Measurements from ENCODE around the gene SCUBE2.

Gene SCUBE2

DNA sequence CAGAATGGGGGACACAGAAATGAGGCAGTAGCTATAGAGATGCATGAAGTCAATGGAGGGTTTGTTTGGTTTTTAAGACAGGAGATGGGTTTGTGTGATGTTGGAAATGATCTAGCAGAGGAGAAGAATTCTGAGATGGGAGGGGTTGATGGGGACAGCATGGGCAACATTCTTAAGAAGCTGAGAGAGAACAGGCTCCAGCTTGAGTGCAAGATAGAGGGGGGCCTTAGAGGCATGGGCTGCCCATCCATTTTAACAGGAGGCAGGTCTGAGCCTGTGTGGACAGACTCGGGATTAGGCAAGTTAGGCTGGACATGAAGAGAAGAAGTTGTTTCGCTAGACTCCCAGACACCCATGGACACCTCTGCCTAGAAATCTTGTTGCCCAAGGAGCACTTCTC, 49.7 kb downstream of the SCUBE2 start:
- FAIRE-seq = no peak
- TF ChIP-seq, protein P1, sequence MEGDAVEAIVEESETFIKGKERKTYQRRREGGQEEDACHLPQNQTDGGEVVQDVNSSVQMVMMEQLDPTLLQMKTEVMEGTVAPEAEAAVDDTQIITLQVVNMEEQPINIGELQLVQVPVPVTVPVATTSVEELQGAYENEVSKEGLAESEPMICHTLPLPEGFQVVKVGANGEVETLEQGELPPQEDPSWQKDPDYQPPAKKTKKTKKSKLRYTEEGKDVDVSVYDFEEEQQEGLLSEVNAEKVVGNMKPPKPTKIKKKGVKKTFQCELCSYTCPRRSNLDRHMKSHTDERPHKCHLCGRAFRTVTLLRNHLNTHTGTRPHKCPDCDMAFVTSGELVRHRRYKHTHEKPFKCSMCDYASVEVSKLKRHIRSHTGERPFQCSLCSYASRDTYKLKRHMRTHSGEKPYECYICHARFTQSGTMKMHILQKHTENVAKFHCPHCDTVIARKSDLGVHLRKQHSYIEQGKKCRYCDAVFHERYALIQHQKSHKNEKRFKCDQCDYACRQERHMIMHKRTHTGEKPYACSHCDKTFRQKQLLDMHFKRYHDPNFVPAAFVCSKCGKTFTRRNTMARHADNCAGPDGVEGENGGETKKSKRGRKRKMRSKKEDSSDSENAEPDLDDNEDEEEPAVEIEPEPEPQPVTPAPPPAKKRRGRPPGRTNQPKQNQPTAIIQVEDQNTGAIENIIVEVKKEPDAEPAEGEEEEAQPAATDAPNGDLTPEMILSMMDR (IDR thresholded peaks at IDR 0.05; ENCODE audit: insufficient read depth, missing control alignments) = no peak
- DNase-seq (ENCODE audit: insufficient read length, low spot score) = no peak

DNA sequence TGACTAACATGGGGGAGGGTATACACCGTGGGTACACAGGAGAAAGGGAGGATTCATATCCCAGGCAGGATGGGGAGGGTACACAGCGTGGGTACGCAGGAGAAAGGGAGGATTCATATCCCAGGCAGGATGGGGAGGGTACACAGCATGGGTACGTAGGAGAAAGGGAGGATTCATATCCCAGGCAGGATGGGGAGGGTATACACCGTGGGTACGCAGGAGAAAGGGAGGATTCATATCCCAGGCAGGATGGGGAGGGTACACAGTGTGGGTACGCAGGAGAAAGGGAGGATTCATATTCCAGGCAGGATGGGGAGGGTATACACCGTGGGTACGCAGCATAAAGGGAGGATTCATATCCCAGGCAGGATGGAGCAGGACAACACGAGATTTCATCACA, 51.0 kb downstream of the SCUBE2 start:
- DNase-seq (ENCODE audit: insufficient read length, low spot score) (no peak), FAIRE-seq (no peak)
- TF ChIP-seq, protein P1 (IDR thresholded peaks at IDR 0.05; ENCODE audit: insufficient read depth, missing control alignments) = no peak

DNA sequence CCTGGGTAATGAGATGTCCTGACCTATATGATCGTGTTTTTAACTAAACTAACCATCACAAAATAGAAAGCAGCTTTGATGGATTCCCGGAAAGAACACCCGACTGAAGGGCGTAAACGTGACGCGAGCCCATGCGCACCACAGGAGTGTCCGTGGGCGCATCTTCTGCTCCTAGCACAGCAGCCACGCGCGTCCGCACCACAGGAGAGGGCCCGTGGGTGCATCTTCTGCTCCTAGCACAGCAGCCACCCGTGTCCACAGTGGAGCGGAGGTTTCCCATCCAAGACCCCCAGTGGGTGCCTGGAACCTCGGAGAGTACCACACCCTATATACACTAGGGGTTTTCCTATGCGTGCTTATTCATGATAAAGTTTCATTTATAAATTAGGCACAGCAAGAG, 51.5 kb downstream of the SCUBE2 start:
- FAIRE-seq = no peak
- DNase-seq (ENCODE audit: insufficient read length, low spot score) = no peak
- TF ChIP-seq, protein P1 (IDR thresholded peaks at IDR 0.05; ENCODE audit: insufficient read depth, missing control alignments) = no peak

DNA sequence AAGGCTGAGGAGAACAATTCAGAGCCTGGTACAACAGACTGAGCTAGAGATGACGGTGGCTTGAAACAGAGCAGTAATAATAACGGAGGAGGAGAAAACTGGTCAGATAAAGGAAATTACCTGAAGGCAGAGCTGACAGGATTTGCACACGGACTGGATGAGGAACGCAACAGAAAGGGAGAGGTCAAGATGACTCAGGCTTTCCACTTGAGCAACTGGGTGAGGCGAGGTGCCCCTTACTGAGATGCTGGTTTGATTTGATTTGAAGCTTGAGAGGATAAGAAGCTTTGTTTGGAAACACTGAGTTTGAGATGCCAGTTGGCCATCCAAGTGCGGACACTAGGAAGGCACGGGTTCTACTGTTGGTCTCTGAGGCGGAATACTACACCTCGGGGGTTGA, 52.2 kb downstream of the SCUBE2 start:
- TF ChIP-seq, protein P1 (IDR thresholded peaks at IDR 0.05; ENCODE audit: insufficient read depth, missing control alignments) = no peak
- DNase-seq (ENCODE audit: insufficient read length, low spot score) = no peak
- FAIRE-seq = no peak

DNA sequence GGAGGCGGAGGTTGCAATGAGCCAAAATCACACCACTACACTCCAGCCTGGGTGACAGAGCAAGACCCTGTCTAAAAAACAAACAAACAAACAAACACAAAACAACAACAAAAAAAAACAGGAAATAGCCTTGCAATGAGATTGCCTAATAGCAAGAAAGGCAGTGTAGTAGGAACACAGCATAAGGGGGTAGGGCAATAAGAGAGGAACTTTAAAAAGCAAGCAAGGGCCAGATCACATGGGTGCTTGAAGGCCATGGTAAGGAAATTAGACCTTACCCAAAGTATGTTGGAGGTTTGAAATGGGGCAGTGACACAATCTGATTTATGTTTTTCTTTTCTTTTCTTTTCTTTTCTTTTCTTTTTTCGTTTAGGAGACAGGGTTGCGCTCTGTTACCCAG, 52.9 kb downstream of the SCUBE2 start:
- FAIRE-seq = no peak
- TF ChIP-seq, protein P1 (IDR thresholded peaks at IDR 0.05; ENCODE audit: insufficient read depth, missing control alignments) = no peak
- no peak for DNase-seq (ENCODE audit: insufficient read length, low spot score)

DNA sequence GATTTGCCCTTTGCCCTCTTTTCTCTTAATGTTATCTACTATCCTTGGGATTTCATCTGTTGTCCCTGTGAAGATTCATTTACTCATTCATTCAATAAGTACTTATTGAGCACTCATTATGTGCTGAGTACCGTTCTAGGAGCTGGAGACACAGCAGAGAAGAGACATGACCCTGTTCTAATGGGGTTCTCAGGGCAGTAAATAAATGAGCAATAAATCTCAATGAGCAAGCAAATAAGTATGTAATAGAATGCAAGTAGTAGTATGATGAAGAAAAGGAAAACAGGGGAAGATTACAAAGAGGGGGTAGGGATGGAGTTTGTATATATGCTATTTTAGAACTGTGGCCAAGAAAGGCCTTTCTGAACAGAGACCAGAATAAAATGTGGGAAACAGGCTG, 53.4 kb downstream of the SCUBE2 start:
- DNase-seq (ENCODE audit: insufficient read length, low spot score) (no peak), FAIRE-seq (no peak)
- TF ChIP-seq, protein P1 (IDR thresholded peaks at IDR 0.05; ENCODE audit: insufficient read depth, missing control alignments) = no peak

DNA sequence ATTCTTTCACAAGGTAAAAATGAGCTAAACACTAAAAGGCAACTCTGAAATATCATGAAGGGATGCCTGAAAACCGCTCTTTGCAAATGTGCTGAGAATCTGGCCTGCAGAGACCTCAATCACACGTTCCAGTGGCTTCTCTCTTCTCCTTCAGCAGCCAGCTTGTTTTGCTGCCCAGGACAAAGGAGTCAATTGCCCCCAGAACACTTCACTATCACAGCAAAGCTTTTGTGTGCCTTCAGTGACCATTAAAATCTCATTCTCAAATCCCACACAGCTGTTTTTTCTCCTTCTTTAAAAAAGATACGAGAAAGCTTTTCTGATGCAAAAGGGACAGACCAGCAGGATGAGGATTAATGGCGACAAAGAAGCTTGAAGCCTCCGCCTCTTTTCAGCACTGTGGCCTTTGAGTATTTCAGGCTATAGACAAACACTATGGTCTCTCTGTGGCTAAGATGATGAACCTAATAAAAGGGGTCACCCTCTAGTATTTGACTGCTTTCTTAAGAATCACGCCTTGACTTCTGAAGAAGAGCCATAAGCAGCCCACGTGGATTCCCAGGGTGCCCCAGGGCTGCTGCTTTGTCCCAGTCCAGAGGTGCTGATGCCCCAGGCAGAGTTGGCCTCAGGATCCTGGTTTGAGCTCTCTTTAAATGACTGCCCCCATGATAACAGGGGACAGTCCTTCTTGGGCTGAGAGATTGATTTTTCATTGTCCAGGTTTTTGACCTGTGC, 54.2 kb downstream of the SCUBE2 start:
- no peak for FAIRE-seq
- no peak for DNase-seq (ENCODE audit: insufficient read length, low spot score)
- TF ChIP-seq, protein P1 (IDR thresholded peaks at IDR 0.05; ENCODE audit: insufficient read depth, missing control alignments) = no peak

All from D721Med (cell line).